Trophoblast cell (in vitro differentiated cells and primary cell): ENCODE results near the gene KMT2C.
"Not testable (repeated sequence)": the region's sequence is repeated elsewhere in the genome, so short reads cannot be mapped to it uniquely, and the experiment has no call there.

Source experiments
- DNase-seq, 2 donors: peaks; one replicate each; pipeline ENCODE4 v3.0.0-alpha.2; 2016
- H2AFZ ChIP-seq: 2 replicates; pipeline ENCODE4 v1.6.1; 2013; ENCODE audit warnings: low read length, moderate library complexity, mild to moderate bottlenecking; ENCODE audit not compliant: insufficient read depth, poor library complexity
- H2AK5ac ChIP-seq: 2 replicates; pipeline ENCODE4 v1.6.1; 2013; ENCODE audit warnings: mild to moderate bottlenecking, low read length
- H2BK120ac ChIP-seq: 2 replicates; pipeline ENCODE4 v1.6.1; 2013; ENCODE audit warnings: low read length, mild to moderate bottlenecking, moderate library complexity; ENCODE audit not compliant: insufficient read depth, poor library complexity
- H2BK12ac ChIP-seq: 2 replicates; pipeline ENCODE4 v1.6.1; 2013; ENCODE audit warnings: mild to moderate bottlenecking, low read length, moderate library complexity
- H2BK5ac ChIP-seq: 2 replicates; pipeline ENCODE4 v1.6.1; 2013; ENCODE audit warnings: low read length, low read depth, moderate library complexity, mild to moderate bottlenecking; ENCODE audit not compliant: poor library complexity
- H3K14ac ChIP-seq: 2 replicates; pipeline ENCODE4 v1.6.1; 2013; ENCODE audit warnings: mild to moderate bottlenecking, low read length
- H3K18ac ChIP-seq: 2 replicates; pipeline ENCODE4 v1.6.1; 2013; ENCODE audit warnings: mild to moderate bottlenecking, low read length
- H3K23ac ChIP-seq: 2 replicates; pipeline ENCODE4 v1.6.1; 2013; ENCODE audit warnings: low read length
- H3K27ac ChIP-seq: 2 replicates; pipeline ENCODE4 v1.5.1; 2013; ENCODE audit warnings: low read depth, mild to moderate bottlenecking, inconsistent platforms, low read length, moderate library complexity
- H3K27me3 ChIP-seq: 2 replicates; pipeline ENCODE4 v1.6.1; 2013; ENCODE audit warnings: inconsistent platforms, mild to moderate bottlenecking, low read length, moderate library complexity; ENCODE audit not compliant: insufficient read depth
- H3K36me3 ChIP-seq, 2 experiments: 1 replicate in 1 of 2; 2 replicates in 1 of 2; pipeline ENCODE4 v1.6.1; 2013; ENCODE audit warnings: low read length in 2 of 2, mild to moderate bottlenecking in 2 of 2, moderate library complexity in 1 of 2; ENCODE audit not compliant: insufficient read depth in 2 of 2, control insufficient read depth in 1 of 2
- H3K4ac ChIP-seq: 2 replicates; pipeline ENCODE4 v1.6.1; 2013; ENCODE audit warnings: low read depth, mild to moderate bottlenecking, low read length, moderate library complexity
- H3K4me1 ChIP-seq, 2 experiments: 1 replicate in 1 of 2; 2 replicates in 1 of 2; pipeline ENCODE4 v1.6.1; 2013; ENCODE audit warnings: low read length in 2 of 2, mild to moderate bottlenecking in 2 of 2, moderate library complexity in 1 of 2; ENCODE audit not compliant: insufficient read depth in 2 of 2, control insufficient read depth in 1 of 2
- H3K4me2 ChIP-seq: 2 replicates; pipeline ENCODE4 v1.6.1; 2013; ENCODE audit warnings: inconsistent platforms, mild to moderate bottlenecking, low read length, moderate library complexity
- H3K4me3 ChIP-seq: 2 replicates; pipeline ENCODE4 v1.5.1; 2013; ENCODE audit warnings: mild to moderate bottlenecking, low read depth, low read length, inconsistent platforms
- H3K79me1 ChIP-seq: one replicate; pipeline ENCODE4 v1.6.1; 2013; ENCODE audit warnings: low read length
- H3K79me2 ChIP-seq: 2 replicates; pipeline ENCODE4 v1.6.1; 2013; ENCODE audit warnings: low read length, mild to moderate bottlenecking; ENCODE audit not compliant: control insufficient read depth, insufficient read depth, poor library complexity
- H3K9ac ChIP-seq: 2 replicates; pipeline ENCODE4 v1.6.1; 2013; ENCODE audit warnings: mild to moderate bottlenecking, low read length
- H3K9me3 ChIP-seq: 2 replicates; pipeline ENCODE4 v1.6.1; 2013; ENCODE audit warnings: low read depth, mild to moderate bottlenecking, control low read depth, inconsistent platforms, low read length; ENCODE audit not compliant: insufficient read depth
- H4K12ac ChIP-seq: 2 replicates; pipeline ENCODE4 v1.6.1; 2013; ENCODE audit warnings: low read depth, mild to moderate bottlenecking, low read length, moderate library complexity
- H4K8ac ChIP-seq: 2 replicates; pipeline ENCODE4 v1.6.1; 2013; ENCODE audit warnings: low read depth, mild to moderate bottlenecking, low read length, moderate library complexity
- H4K91ac ChIP-seq: one replicate; pipeline ENCODE4 v1.6.1; 2013; ENCODE audit warnings: low read depth, mild to moderate bottlenecking, low read length, moderate library complexity
- WGBS: extraction: QIAGEN DNeasy Blood & Tissue Kit; methylation state at CpG from one replicate; pipeline ENCODE4 v1.1.7; 2013; ENCODE audit warnings: missing lambda C conversion rate; ENCODE audit not compliant: insufficient read length, insufficient coverage; ENCODE audit errors: extremely low coverage; 5-methylcytosine and 5-hydroxymethylcytosine counted together

KMT2C gene

DNA sequence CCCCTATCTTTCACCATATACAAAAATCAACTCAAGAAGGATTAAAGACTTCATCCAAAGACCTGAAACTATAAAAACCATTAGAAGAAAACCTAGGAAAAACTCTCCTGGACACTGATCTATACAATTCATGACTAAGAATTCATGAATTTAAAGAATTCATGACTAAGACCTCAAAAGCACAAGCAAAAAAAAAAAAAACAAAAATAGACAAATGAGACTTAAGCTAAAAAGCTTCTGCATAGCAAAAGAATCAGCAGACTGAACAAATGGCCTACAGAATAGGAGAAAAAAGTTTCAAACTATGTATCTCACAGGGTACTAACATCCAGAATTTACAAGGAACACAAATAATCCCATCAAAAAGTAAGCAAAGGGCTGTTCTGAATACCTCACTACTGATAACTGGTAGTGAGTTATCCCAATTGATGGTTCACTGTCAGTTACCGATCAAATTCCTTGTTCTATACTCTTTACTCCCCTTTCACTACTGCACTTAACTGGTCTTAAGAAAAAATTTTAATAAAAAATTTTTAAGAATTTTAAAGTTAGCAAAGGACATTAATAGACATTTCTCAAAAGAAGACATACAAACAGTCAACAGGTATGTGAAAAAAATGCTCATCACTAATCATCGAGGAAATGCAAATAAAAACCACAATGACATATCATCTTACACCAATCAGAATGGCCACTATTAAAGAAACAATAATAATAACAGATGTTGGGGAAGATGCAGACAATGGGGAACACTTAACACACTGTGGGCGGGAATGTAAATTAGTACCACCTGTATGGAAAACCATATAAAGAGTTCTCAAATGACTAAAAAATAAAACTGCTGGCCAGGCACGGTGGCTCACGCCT lies 33.2 kb downstream of the KMT2C start:
- Histone ChIP-seq H3K18ac (no peak overlapping the region), H3K79me1 (no peaks in the 10 kb centered on the region), H3K4me3 (no peak overlapping the region), H2BK5ac (no peak overlapping the region), H3K79me2 (peaks cover 1% of the 10 kb centered on the region), H3K9ac (no peak overlapping the region), H3K14ac (no peak overlapping the region), H3K27me3 (no peaks in the 10 kb centered on the region), H3K9me3 (peaks cover 14% of the 10 kb centered on the region), H2AFZ (no peak overlapping the region), H3K23ac (no peak overlapping the region), H3K4me2 (no peak overlapping the region), H2BK120ac (no peak overlapping the region), H3K36me3 (no peaks in the 10 kb centered on the region), H4K12ac (no peak overlapping the region), H3K4ac (no peak overlapping the region), H4K8ac (no peak overlapping the region), H3K27ac (no peak overlapping the region), H2AK5ac (no peak overlapping the region), H2BK12ac (no peak overlapping the region), H4K91ac (no peak overlapping the region), H3K4me1 (no peaks in the 10 kb centered on the region)
- WGBS = no CpG with 5 or more reads among the region's 5 CpGs
- peak in 1 of 2 donors; percentile 55 for DNase-seq

DNA sequence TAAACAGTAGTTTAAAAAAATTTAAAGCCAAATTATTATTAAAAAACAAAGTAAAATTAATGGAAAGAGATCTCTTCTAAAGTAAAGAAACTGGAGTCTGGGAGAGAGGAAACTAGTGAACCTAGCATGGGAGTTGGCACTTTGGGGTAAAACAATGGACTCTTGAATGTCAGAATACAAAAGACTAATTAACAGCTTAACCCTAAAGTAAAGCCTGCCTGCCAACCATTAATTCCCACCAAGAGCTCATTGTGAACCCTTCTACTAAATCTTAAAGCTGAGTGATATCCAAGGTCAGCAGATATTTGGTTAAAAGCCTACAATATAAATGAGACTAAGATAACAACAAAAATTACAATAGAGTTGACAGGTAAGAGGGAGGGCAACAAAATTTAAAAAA lies 36.5 kb downstream of the KMT2C start:
- H3K4me2 ChIP-seq = no peak overlapping the region
- no peaks in the 10 kb centered on the region for H3K27me3 ChIP-seq

DNA sequence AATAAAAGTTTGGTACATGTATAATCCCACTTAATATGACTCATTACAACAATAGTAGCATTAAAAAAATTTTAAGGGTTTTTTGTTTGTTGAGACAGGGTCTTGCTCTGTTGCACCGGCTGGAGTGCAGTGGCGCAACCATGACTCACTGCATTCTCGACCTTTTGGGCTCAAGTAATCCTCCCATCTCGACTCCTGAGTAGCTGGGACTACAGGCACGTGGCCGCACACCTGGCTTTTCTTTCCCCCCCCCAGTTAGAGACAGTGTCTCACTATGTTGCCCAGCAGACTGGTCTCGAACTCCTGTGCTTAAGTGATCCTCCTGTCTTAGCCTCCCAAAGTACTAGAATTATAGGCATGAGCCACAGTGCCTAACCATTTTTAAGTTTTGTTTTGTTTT lies 40.7 kb downstream of the KMT2C start:
- Histone ChIP-seq H2BK5ac (no peak overlapping the region), H2AFZ (no peak overlapping the region), H3K4me2 (no peak overlapping the region), H3K18ac (no peak overlapping the region), H3K36me3 (no peaks in the 10 kb centered on the region), H3K23ac (no peak overlapping the region), H3K27ac (no peak overlapping the region), H4K8ac (no peak overlapping the region), H3K4ac (peak overlapping the region; percentile 93), H2AK5ac (no peak overlapping the region), H3K4me3 (no peak overlapping the region), H2BK12ac (no peak overlapping the region), H3K14ac (no peak overlapping the region), H3K27me3 (no peaks in the 10 kb centered on the region), H4K91ac (no peak overlapping the region), H3K9me3 (peaks cover 1% of the 10 kb centered on the region), H2BK120ac (no peak overlapping the region), H4K12ac (no peak overlapping the region), H3K9ac (no peak overlapping the region), H3K79me2 (peaks cover 6% of the 10 kb centered on the region), H3K79me1 (no peaks in the 10 kb centered on the region), H3K4me1 (peaks cover 0 to 3% of the 10 kb centered on the region in 2 experiments)
- DNase-seq = peak; percentile 91
- no CpG with 5 or more reads among the region's 7 CpGs for WGBS

More for the DNA sequence above, 36.5 kb downstream of the KMT2C start:
- H2BK12ac ChIP-seq = no peak overlapping the region
- no peak for DNase-seq
- no peak overlapping the region for H3K9ac ChIP-seq
- no peak overlapping the region for H2BK5ac ChIP-seq
- H3K79me1 ChIP-seq = no peaks in the 10 kb centered on the region
- peaks cover 1% of the 10 kb centered on the region for H3K79me2 ChIP-seq
- H3K4ac ChIP-seq = no peak overlapping the region
- H4K8ac ChIP-seq = no peak overlapping the region
- H3K36me3 ChIP-seq = no peaks in the 10 kb centered on the region
- no peak overlapping the region for H4K91ac ChIP-seq
- H2AFZ ChIP-seq = no peak overlapping the region
- no peak overlapping the region for H3K14ac ChIP-seq
- H4K12ac ChIP-seq = no peak overlapping the region
- H3K9me3 ChIP-seq = peaks cover 4% of the 10 kb centered on the region
- H3K4me3 ChIP-seq = no peak overlapping the region
- no peak overlapping the region for H3K27ac ChIP-seq
- no peak overlapping the region for H3K23ac ChIP-seq
- H2AK5ac ChIP-seq = no peak overlapping the region
- no peak overlapping the region for H2BK120ac ChIP-seq
- H3K18ac ChIP-seq = no peak overlapping the region
- no peaks in the 10 kb centered on the region for H3K4me1 ChIP-seq

DNA sequence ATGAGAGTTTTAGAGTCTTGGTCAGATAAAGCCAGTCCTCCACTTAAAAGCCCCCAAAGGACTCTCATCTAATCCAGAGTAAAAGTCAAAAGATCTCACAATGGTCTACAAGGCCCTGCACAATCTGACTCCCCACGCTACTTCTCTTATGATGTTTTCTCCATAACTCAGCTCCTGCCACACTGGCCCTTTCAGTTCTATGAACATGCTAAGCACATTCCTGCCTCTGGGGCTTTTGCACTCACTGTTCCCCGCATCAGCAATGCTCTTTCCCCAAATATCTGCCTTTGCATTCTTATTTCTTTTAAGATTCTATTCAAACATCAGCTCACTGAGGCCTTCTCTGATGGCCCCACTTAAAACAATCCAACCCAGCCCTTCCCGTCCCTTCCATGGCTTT lies 41.6 kb downstream of the KMT2C start:
- H4K8ac ChIP-seq, H4K12ac ChIP-seq, H2AFZ ChIP-seq, H2BK12ac ChIP-seq, H3K4me2 ChIP-seq, H3K9me3 ChIP-seq, H3K27me3 ChIP-seq, H3K79me2 ChIP-seq, H2AK5ac ChIP-seq, H3K18ac ChIP-seq, H3K4me1 ChIP-seq, H2BK120ac ChIP-seq, H3K4me3 ChIP-seq, H3K23ac ChIP-seq, H3K9ac ChIP-seq, H3K79me1 ChIP-seq, H3K4ac ChIP-seq, H3K27ac ChIP-seq, H3K14ac ChIP-seq, H4K91ac ChIP-seq, H2BK5ac ChIP-seq, H3K36me3 ChIP-seq: not testable (repeated sequence)
- 86% methylated on average over 1 of the region's 3 CpGs for WGBS
- DNase-seq = peak; percentile 54 to 87
